HEK293 (cell line): Measurements from ENCODE around the gene TPST2.
A peak's percentile ranks its signal among the peaks of the same experiment; 100 is the strongest.

ENCODE experiments used
- CTCF ChIA-PET: fragments of 350-600 bp; formaldehyde crosslinking; extraction: SDS; loops from one replicate; lab custom pipeline; 2021; ENCODE audit warnings: antibody characterized with exemption; lab: Yijun Ruan, JAX
- POLR2A ChIA-PET: fragments of 300-600 bp; formaldehyde crosslinking; extraction: SDS; loops from one replicate; lab custom pipeline; 2020; ENCODE audit warnings: antibody characterized with exemption, inconsistent platforms; lab: Yijun Ruan, JAX
- H3K27ac ChIP-seq: fragments of 200-500 bp; sonication (Bioruptor generic); 2 replicates; pipeline ENCODE4 v1.5.1; 2014; ENCODE audit warnings: low read depth, low read length, control low read depth, inconsistent platforms; ENCODE audit errors: extremely low read depth
- H3K36me3 ChIP-seq, 2 experiments: fragments of 200-500 bp in 1 of 2; sonication (Bioruptor generic) in 1 of 2; 1 replicate in 1 of 2; 2 replicates in 1 of 2; pipeline ENCODE4 v1.5.1; 2014 to 2017; ENCODE audit warnings: inconsistent platforms in 2 of 2, low read length in 2 of 2; ENCODE audit not compliant: control insufficient read depth in 2 of 2, insufficient read depth in 1 of 2
- H3K4me1 ChIP-seq: fragments of 200-500 bp; sonication (Bioruptor generic); 2 replicates; pipeline ENCODE4 v1.5.1; 2014; ENCODE audit warnings: mild to moderate bottlenecking, low read length, inconsistent platforms; ENCODE audit not compliant: control insufficient read depth, insufficient read depth
- H3K4me3 ChIP-seq: 2 replicates; pipeline ENCODE4 v1.5.1; 2011; ENCODE audit warnings: low read depth, mild to moderate bottlenecking, control low read depth, low read length, moderate library complexity
- H3K9me3 ChIP-seq: fragments of 200-500 bp; sonication (Bioruptor generic); 2 replicates; pipeline ENCODE4 v1.5.1; 2014; ENCODE audit warnings: low read depth, low read length, inconsistent platforms; ENCODE audit not compliant: control insufficient read depth, insufficient read depth
- ZBTB7A ChIP-seq: fragments of 450-650 bp; formaldehyde crosslinking; IDR thresholded peaks from 2 replicates; pipeline ENCODE4 v1.5.1; 2016; ENCODE audit warnings: low read depth, missing biosample characterization, missing genetic modification characterization
- ZFP3 ChIP-seq: fragments of 450-650 bp; formaldehyde crosslinking; IDR thresholded peaks from 2 replicates; pipeline ENCODE4 v1.5.1; 2016; ENCODE audit warnings: low read depth, missing biosample characterization, missing genetic modification characterization
- ZNF10 ChIP-seq: fragments of 450-650 bp; formaldehyde crosslinking; IDR thresholded peaks from 2 replicates; pipeline ENCODE4 v1.5.1; 2017; ENCODE audit warnings: missing biosample characterization, missing genetic modification characterization
- ZNF146 ChIP-seq: fragments of 450-650 bp; formaldehyde crosslinking; IDR thresholded peaks from 2 replicates; pipeline ENCODE4 v1.5.1; 2016; ENCODE audit warnings: missing biosample characterization, missing genetic modification characterization
- ZNF169 ChIP-seq: fragments of 450-650 bp; formaldehyde crosslinking; IDR thresholded peaks from 2 replicates; pipeline ENCODE4 v1.5.1; 2016; ENCODE audit warnings: missing biosample characterization, missing genetic modification characterization
- ZNF280D ChIP-seq: fragments of 450-650 bp; formaldehyde crosslinking; IDR thresholded peaks from 2 replicates; pipeline ENCODE4 v1.5.1; 2016; ENCODE audit warnings: missing biosample characterization, missing genetic modification characterization
- TF ChIP-seq, protein P1 (sequence below): fragments of 450-650 bp; formaldehyde crosslinking; IDR thresholded peaks from 2 replicates; pipeline ENCODE4 v1.5.1; 2016; ENCODE audit warnings: missing biosample characterization, missing genetic modification characterization
- TF ChIP-seq, protein P2 (sequence below): fragments of 450-650 bp; formaldehyde crosslinking; IDR thresholded peaks from 2 replicates; pipeline ENCODE4 v1.5.1; 2016; ENCODE audit warnings: missing biosample characterization, missing genetic modification characterization

Gene TPST2

GRCh38 chr22:26588729-26589366 is 1.1 kb downstream of the TPST2 start:
- no peak overlapping the region for H3K27ac ChIP-seq
- peak overlapping the region; percentile 73 for H3K4me3 ChIP-seq
- no peaks in the 10 kb centered on the region for H3K36me3 ChIP-seq
- no peaks in the 10 kb centered on the region for H3K9me3 ChIP-seq
- H3K4me1 ChIP-seq, result no peaks in the 10 kb centered on the region
- POLR2A ChIA-PET, result interaction anchor here (1.3 kb wide), 1 partner anchor 105 kb away, joined by 6 read pairs; the partner anchor contains the start of genes HPS4 and SRRD
- no peak for TF ChIP-seq ZBTB7A
- peak; percentile 90 for TF ChIP-seq ZFP3 (tag by site-specific recombination)
- CTCF ChIA-PET, result interaction anchor here (1.2 kb wide), 1 partner anchor 224 kb away, joined by 3 read pairs; no protein-coding TSS in a partner anchor

- H3K4me3 ChIP-seq, result no peak overlapping the region
- CTCF ChIA-PET, result interaction anchor here (0.7 to 1.2 kb wide), 2 partner anchors 131 to 223 kb away, joined by 3 read pairs; no protein-coding TSS in a partner anchor
- POLR2A ChIA-PET, result no interaction called here
Observed at GRCh38 chr22:26587991-26588613, 1.8 kb downstream of the TPST2 start.

DNA sequence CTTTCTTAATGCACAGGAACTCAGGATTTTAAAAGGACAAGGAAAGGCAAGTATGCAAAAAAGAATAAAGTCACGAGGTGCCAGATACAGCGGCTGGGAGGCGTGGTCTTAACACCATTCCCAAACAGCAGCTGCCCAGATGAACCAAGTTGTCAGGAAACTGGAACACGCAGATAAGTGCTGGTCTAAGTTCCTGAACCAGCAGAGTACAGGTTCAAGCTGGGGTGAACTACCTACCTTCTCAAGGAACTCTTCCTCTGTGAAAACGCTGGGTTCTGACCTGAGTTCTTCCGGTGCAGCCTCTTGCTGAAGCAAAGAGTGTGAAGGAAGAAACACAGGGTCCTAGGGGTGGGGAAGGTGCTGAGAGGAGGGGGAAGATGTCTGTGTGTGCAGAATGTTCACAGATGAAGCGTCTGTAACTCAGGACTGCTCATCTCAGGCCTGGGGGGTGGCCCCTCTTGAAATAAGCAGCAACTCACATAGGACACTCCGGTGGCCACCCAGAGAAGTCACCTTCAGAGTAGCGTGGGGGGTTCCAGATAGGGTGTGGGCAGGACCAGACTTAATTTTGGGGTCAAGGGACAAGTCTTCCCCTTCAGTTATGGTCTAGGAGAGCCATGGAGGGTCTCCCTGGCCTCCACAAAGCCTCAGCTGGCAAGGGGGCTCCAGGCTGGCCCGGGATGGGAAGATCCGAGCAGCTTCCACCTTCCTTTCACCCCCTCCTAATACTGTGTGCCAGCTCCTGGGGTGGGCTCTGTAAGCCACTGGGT is 3.2 kb downstream of the TPST2 start:
- TF ChIP-seq, protein P1, sequence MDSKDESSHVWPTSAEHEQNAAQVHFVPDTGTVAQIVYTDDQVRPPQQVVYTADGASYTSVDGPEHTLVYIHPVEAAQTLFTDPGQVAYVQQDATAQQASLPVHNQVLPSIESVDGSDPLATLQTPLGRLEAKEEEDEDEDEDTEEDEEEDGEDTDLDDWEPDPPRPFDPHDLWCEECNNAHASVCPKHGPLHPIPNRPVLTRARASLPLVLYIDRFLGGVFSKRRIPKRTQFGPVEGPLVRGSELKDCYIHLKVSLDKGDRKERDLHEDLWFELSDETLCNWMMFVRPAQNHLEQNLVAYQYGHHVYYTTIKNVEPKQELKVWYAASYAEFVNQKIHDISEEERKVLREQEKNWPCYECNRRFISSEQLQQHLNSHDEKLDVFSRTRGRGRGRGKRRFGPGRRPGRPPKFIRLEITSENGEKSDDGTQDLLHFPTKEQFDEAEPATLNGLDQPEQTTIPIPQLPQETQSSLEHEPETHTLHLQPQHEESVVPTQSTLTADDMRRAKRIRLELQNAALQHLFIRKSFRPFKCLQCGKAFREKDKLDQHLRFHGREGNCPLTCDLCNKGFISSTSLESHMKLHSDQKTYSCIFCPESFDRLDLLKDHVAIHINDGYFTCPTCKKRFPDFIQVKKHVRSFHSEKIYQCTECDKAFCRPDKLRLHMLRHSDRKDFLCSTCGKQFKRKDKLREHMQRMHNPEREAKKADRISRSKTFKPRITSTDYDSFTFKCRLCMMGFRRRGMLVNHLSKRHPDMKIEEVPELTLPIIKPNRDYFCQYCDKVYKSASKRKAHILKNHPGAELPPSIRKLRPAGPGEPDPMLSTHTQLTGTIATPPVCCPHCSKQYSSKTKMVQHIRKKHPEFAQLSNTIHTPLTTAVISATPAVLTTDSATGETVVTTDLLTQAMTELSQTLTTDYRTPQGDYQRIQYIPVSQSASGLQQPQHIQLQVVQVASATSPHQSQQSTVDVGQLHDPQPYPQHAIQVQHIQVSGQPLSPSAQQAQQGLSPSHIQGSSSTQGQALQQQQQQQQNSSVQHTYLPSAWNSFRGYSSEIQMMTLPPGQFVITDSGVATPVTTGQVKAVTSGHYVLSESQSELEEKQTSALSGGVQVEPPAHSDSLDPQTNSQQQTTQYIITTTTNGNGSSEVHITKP, result peak; percentile 87
- TF ChIP-seq ZNF10 (tag by site-specific recombination), result no peak
- Histone ChIP-seq H3K27ac (no peak overlapping the region), H3K36me3 (peaks cover 0 to 4% of the 10 kb centered on the region in 2 experiments; a peak in 1 of 3 replicates), H3K9me3 (no peaks in the 10 kb centered on the region), H3K4me1 (no peaks in the 10 kb centered on the region), H3K4me3 (no peak overlapping the region)
- POLR2A ChIA-PET, result no interaction called here
- CTCF ChIA-PET, result no interaction called here

More at GRCh38 chr22:26587991-26588613, 1.8 kb downstream of the TPST2 start:
- no peaks in the 10 kb centered on the region for H3K9me3 ChIP-seq
- H3K27ac ChIP-seq, result no peak overlapping the region
- H3K36me3 ChIP-seq, result no peaks in the 10 kb centered on the region
- no peaks in the 10 kb centered on the region for H3K4me1 ChIP-seq
- TF ChIP-seq ZNF169 (no peak), ZNF146 (peak; percentile 93), ZNF280D (tag by site-specific recombination) (0 out of 2 replicates have a peak, but pooled peaks have one; percentile 45)
- TF ChIP-seq, protein P2, sequence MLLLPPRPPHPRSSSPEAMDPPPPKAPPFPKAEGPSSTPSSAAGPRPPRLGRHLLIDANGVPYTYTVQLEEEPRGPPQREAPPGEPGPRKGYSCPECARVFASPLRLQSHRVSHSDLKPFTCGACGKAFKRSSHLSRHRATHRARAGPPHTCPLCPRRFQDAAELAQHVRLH (tag by site-specific recombination), result peak; percentile 51; the same call in 1 of the 2 replicates
- TF ChIP-seq, all 188 proteins: peak for 3
